Skeletal muscle cell (primary cell): Measurements from ENCODE around the gene IGSF9.

Experiments used
- DNase-seq: peaks from one replicate; pipeline ENCODE4 v3.0.0-alpha.2; 2010; ENCODE audit warnings: low read depth
- H3K4me3 ChIP-seq: 2 replicates; pipeline ENCODE4 v1.5.1; 2011; ENCODE audit warnings: low read depth, mild to moderate bottlenecking, control low read depth, low read length, moderate library complexity

IGSF9 gene

GRCh38 chr1:159945483-159946241 is at the start of gene IGSF9:
TSS of gene IGSF9 (minus strand) at chr1:159945613. CDS start at chr1:159943454, 2,159 bp downstream.
- DNase-seq = peak; percentile 13
- peak within 1 kb of the TSS; percentile 43 for H3K4me3 ChIP-seq

GRCh38 chr1:159994896-159995295 is 49.5 kb upstream of the IGSF9 start:
- no peak for DNase-seq
- H3K4me3 ChIP-seq = no peak overlapping the region

GRCh38 chr1:159993911-159994310 is 48.5 kb upstream of the IGSF9 start:
- no peak for DNase-seq

GRCh38 chr1:159992161-159992560 is 46.7 kb upstream of the IGSF9 start:
- DNase-seq = no peak
- H3K4me3 ChIP-seq = no peak overlapping the region

More at GRCh38 chr1:159993911-159994310, 48.5 kb upstream of the IGSF9 start:
- H3K4me3 ChIP-seq = no peak overlapping the region

GRCh38 chr1:159991513-159991912 is 46.1 kb upstream of the IGSF9 start:
- DNase-seq = no peak
- no peak overlapping the region for H3K4me3 ChIP-seq

- no peak for DNase-seq
- H3K4me3 ChIP-seq = no peak overlapping the region
Measured at GRCh38 chr1:159990005-159990404, 44.6 kb upstream of the IGSF9 start.

- H3K4me3 ChIP-seq = no peak overlapping the region
- DNase-seq = no peak
Measured at GRCh38 chr1:159989581-159989980, 44.2 kb upstream of the IGSF9 start.

GRCh38 chr1:159988006-159988405 is 42.6 kb upstream of the IGSF9 start:
- DNase-seq = no peak

GRCh38 chr1:159987186-159987585 is 41.8 kb upstream of the IGSF9 start:
- DNase-seq = no peak
- H3K4me3 ChIP-seq = no peak overlapping the region

More at GRCh38 chr1:159988006-159988405, 42.6 kb upstream of the IGSF9 start:
- H3K4me3 ChIP-seq = no peak overlapping the region

GRCh38 chr1:159986531-159986930 is 41.1 kb upstream of the IGSF9 start:
- DNase-seq = no peak
- H3K4me3 ChIP-seq = no peak overlapping the region

- no peak overlapping the region for H3K4me3 ChIP-seq
- no peak for DNase-seq
Measured at GRCh38 chr1:159986093-159986492, 40.7 kb upstream of the IGSF9 start.

- DNase-seq = no peak
- H3K4me3 ChIP-seq = no peak overlapping the region
Measured at GRCh38 chr1:159985473-159985872, 40.1 kb upstream of the IGSF9 start.

- no peak for DNase-seq
- no peak overlapping the region for H3K4me3 ChIP-seq
Measured at GRCh38 chr1:159983681-159984080, 38.3 kb upstream of the IGSF9 start.

GRCh38 chr1:159982280-159982679 is 36.9 kb upstream of the IGSF9 start:
- DNase-seq = no peak
- H3K4me3 ChIP-seq = no peak overlapping the region

GRCh38 chr1:159981351-159982055 is 36.1 kb upstream of the IGSF9 start:
- DNase-seq = no peak
- H3K4me3 ChIP-seq = no peak overlapping the region

GRCh38 chr1:159980786-159981185 is 35.4 kb upstream of the IGSF9 start:
- no peak overlapping the region for H3K4me3 ChIP-seq
- DNase-seq = no peak

- no peak overlapping the region for H3K4me3 ChIP-seq
- DNase-seq = no peak
Measured at GRCh38 chr1:159980076-159980475, 34.7 kb upstream of the IGSF9 start.

- no peak overlapping the region for H3K4me3 ChIP-seq
- no peak for DNase-seq
Measured at GRCh38 chr1:159979257-159979656, 33.8 kb upstream of the IGSF9 start.

GRCh38 chr1:159978107-159978398 is 32.6 kb upstream of the IGSF9 start:
- H3K4me3 ChIP-seq = no peak overlapping the region
- no peak for DNase-seq

GRCh38 chr1:159977364-159978106 is 32.1 kb upstream of the IGSF9 start:
- no peak overlapping the region for H3K4me3 ChIP-seq
- DNase-seq = no peak
